ENCODE data around the gene PPP1CC. TPM values are rescaled to one million over a fixed set of nuclear protein-coding genes. Genes with fewer than 3 reads are reported as not detected.
A peak's percentile ranks its signal among the peaks of the same experiment; 100 is the strongest.
"Not testable (repeated sequence)": the region's sequence is repeated elsewhere in the genome, so short reads cannot be mapped to it uniquely, and the experiment has no call there.

PPP1CC gene
- total and polyA plus RNA-seq, 5 donors = 120 to 175 (median 157) TPM

- intact Hi-C loops (cut with DNase I) = loop anchor here in 3 of 4 donors (5.0 to 10.0 kb wide), 2 partner anchors 85 to 147 kb away; no protein-coding TSS in a partner anchor
- H3K4me1 ChIP-seq (ENCODE audit: control insufficient read depth, insufficient read depth, low read length) = peaks cover 11% of the 10 kb centered on the region
- peak overlapping the region; percentile 22 for H3K4me3 ChIP-seq (ENCODE audit: low read length)
- DNase-seq (no peak), ATAC-seq (no peak)
- no peaks in the 10 kb centered on the region for H3K27me3 ChIP-seq (ENCODE audit: control insufficient read depth, insufficient read depth)
- no peak overlapping the region for H3K27ac ChIP-seq (ENCODE audit: low read length)
- WGBS = 64% methylated on average over 3 of the region's 3 CpGs
- H3K9me3 ChIP-seq (ENCODE audit: control insufficient read depth, low read length) = no peaks in the 10 kb centered on the region
Measured at GRCh38 chr12:110739894-110740293, 2.8 kb downstream of the PPP1CC start.

- Histone ChIP-seq H3K9me3 (ENCODE audit: control insufficient read depth, low read length) (no peaks in the 10 kb centered on the region), H3K4me1 (ENCODE audit: control insufficient read depth, insufficient read depth, low read length) (peaks cover 8% of the 10 kb centered on the region), H3K27ac (ENCODE audit: low read length) (no peak overlapping the region), H3K4me3 (ENCODE audit: low read length) (peak overlapping the region; percentile 22), H3K27me3 (ENCODE audit: control insufficient read depth, insufficient read depth) (no peaks in the 10 kb centered on the region)
- intact Hi-C loops (cut with DNase I) = no loop called here
- no peak for ATAC-seq
- no peak for DNase-seq
- WGBS = 37% methylated on average over 1 of the region's 1 CpG
Measured at GRCh38 chr12:110739488-110739887, 3.2 kb downstream of the PPP1CC start.

- no peaks in the 10 kb centered on the region for H3K9me3 ChIP-seq (ENCODE audit: control insufficient read depth, low read length)
- H3K4me1 ChIP-seq (ENCODE audit: control insufficient read depth, insufficient read depth, low read length) = peaks cover 13% of the 10 kb centered on the region
- intact Hi-C loops (cut with DNase I) = no loop called here
- H3K27ac ChIP-seq (ENCODE audit: low read length) = no peak overlapping the region
- H3K4me3 ChIP-seq (ENCODE audit: low read length) = no peak overlapping the region
- DNase-seq (no peak), ATAC-seq (no peak)
- WGBS = 70% methylated on average over 3 of the region's 3 CpGs
- H3K27me3 ChIP-seq (ENCODE audit: control insufficient read depth, insufficient read depth) = no peaks in the 10 kb centered on the region
Measured at GRCh38 chr12:110737532-110737931, 5.2 kb downstream of the PPP1CC start.

- ATAC-seq; H3K4me3 ChIP-seq (ENCODE audit: low read length); H3K27ac ChIP-seq (ENCODE audit: low read length); DNase-seq; H3K27me3 ChIP-seq (ENCODE audit: control insufficient read depth, insufficient read depth); intact Hi-C loops (cut with DNase I); H3K9me3 ChIP-seq (ENCODE audit: control insufficient read depth, low read length): not testable (repeated sequence)
- 63% methylated on average over 5 of the region's 5 CpGs for WGBS
- peaks cover 13% of the 10 kb centered on the region for H3K4me1 ChIP-seq (ENCODE audit: control insufficient read depth, insufficient read depth, low read length)
Measured at GRCh38 chr12:110737016-110737415, 5.7 kb downstream of the PPP1CC start.

- DNase-seq (no peak), ATAC-seq (no peak)
- intact Hi-C loops (cut with DNase I) = no loop called here
- Histone ChIP-seq H3K27me3 (ENCODE audit: control insufficient read depth, insufficient read depth) (no peaks in the 10 kb centered on the region), H3K9me3 (ENCODE audit: control insufficient read depth, low read length) (no peaks in the 10 kb centered on the region), H3K4me1 (ENCODE audit: control insufficient read depth, insufficient read depth, low read length) (peaks cover 11% of the 10 kb centered on the region), H3K27ac (ENCODE audit: low read length) (no peak overlapping the region), H3K4me3 (ENCODE audit: low read length) (no peak overlapping the region)
- WGBS = 64% methylated on average over 1 of the region's 1 CpG
Measured at GRCh38 chr12:110733900-110734299, 8.8 kb downstream of the PPP1CC start.

GRCh38 chr12:110733089-110733715 lies 9.5 kb downstream of the PPP1CC start:
- no peak overlapping the region for H3K4me3 ChIP-seq (ENCODE audit: low read length)
- no peaks in the 10 kb centered on the region for H3K9me3 ChIP-seq (ENCODE audit: control insufficient read depth, low read length)
- no peak overlapping the region for H3K27ac ChIP-seq (ENCODE audit: low read length)
- peak in 1 of 2 donors; percentile 20 for ATAC-seq
- peaks cover 5% of the 10 kb centered on the region for H3K4me1 ChIP-seq (ENCODE audit: control insufficient read depth, insufficient read depth, low read length)
- intact Hi-C loops (cut with DNase I) = no loop called here
- 34% methylated on average over 5 of the region's 5 CpGs for WGBS
- H3K27me3 ChIP-seq (ENCODE audit: control insufficient read depth, insufficient read depth) = no peaks in the 10 kb centered on the region
- DNase-seq = no peak

GRCh38 chr12:110732572-110732971 lies 10.1 kb downstream of the PPP1CC start:
- Histone ChIP-seq H3K27me3 (ENCODE audit: control insufficient read depth, insufficient read depth) (no peaks in the 10 kb centered on the region), H3K4me3 (ENCODE audit: low read length) (no peak overlapping the region), H3K9me3 (ENCODE audit: control insufficient read depth, low read length) (no peaks in the 10 kb centered on the region), H3K27ac (ENCODE audit: low read length) (no peak overlapping the region), H3K4me1 (ENCODE audit: control insufficient read depth, insufficient read depth, low read length) (peaks cover 5% of the 10 kb centered on the region)
- WGBS = 17% methylated on average over 3 of the region's 3 CpGs
- intact Hi-C loops (cut with DNase I) = no loop called here
- ATAC-seq = peak in 1 of 2 donors; percentile 52
- DNase-seq = no peak

GRCh38 chr12:110731479-110731878 lies 11.2 kb downstream of the PPP1CC start:
- ATAC-seq = no peak
- Histone ChIP-seq H3K27ac (ENCODE audit: low read length) (no peak overlapping the region), H3K4me1 (ENCODE audit: control insufficient read depth, insufficient read depth, low read length) (peaks cover 5% of the 10 kb centered on the region), H3K27me3 (ENCODE audit: control insufficient read depth, insufficient read depth) (no peaks in the 10 kb centered on the region), H3K4me3 (ENCODE audit: low read length) (no peak overlapping the region), H3K9me3 (ENCODE audit: control insufficient read depth, low read length) (no peaks in the 10 kb centered on the region)
- no peak for DNase-seq
- intact Hi-C loops (cut with DNase I) = no loop called here
- WGBS = 71% methylated on average over 2 of the region's 2 CpGs

- Histone ChIP-seq H3K9me3 (ENCODE audit: control insufficient read depth, low read length) (no peaks in the 10 kb centered on the region), H3K27ac (ENCODE audit: low read length) (no peak overlapping the region), H3K4me1 (ENCODE audit: control insufficient read depth, insufficient read depth, low read length) (peaks cover 1% of the 10 kb centered on the region), H3K4me3 (ENCODE audit: low read length) (no peak overlapping the region), H3K27me3 (ENCODE audit: control insufficient read depth, insufficient read depth) (no peaks in the 10 kb centered on the region)
- WGBS = 95% methylated on average over 1 of the region's 1 CpG
- DNase-seq (no peak), ATAC-seq (no peak)
- intact Hi-C loops (cut with DNase I) = no loop called here
Measured at GRCh38 chr12:110728628-110729027, 14.1 kb downstream of the PPP1CC start.

- Histone ChIP-seq H3K27me3 (ENCODE audit: control insufficient read depth, insufficient read depth) (no peaks in the 10 kb centered on the region), H3K4me1 (ENCODE audit: control insufficient read depth, insufficient read depth, low read length) (no peaks in the 10 kb centered on the region), H3K27ac (ENCODE audit: low read length) (no peak overlapping the region), H3K9me3 (ENCODE audit: control insufficient read depth, low read length) (no peaks in the 10 kb centered on the region), H3K4me3 (ENCODE audit: low read length) (no peak overlapping the region)
- 92% methylated on average over 9 of the region's 9 CpGs for WGBS
- DNase-seq (no peak), ATAC-seq (no peak)
- intact Hi-C loops (cut with DNase I) = no loop called here
Measured at GRCh38 chr12:110726708-110727369, 15.9 kb downstream of the PPP1CC start.

GRCh38 chr12:110726028-110726427 lies 16.7 kb downstream of the PPP1CC start:
- Histone ChIP-seq H3K4me3 (ENCODE audit: low read length) (no peak overlapping the region), H3K27ac (ENCODE audit: low read length) (no peak overlapping the region), H3K27me3 (ENCODE audit: control insufficient read depth, insufficient read depth) (no peaks in the 10 kb centered on the region), H3K9me3 (ENCODE audit: control insufficient read depth, low read length) (no peaks in the 10 kb centered on the region), H3K4me1 (ENCODE audit: control insufficient read depth, insufficient read depth, low read length) (no peaks in the 10 kb centered on the region)
- ATAC-seq (no peak), DNase-seq (no peak)
- intact Hi-C loops (cut with DNase I) = no loop called here
- WGBS = 97% methylated on average over 4 of the region's 4 CpGs

All from right cardiac atrium (tissue), 5 donors.